Measurements from ENCODE around the gene YES1. TPM values are rescaled to one million over a fixed set of nuclear protein-coding genes. Genes with fewer than 3 reads are reported as not detected.

Gene YES1
- total and polyA plus RNA-seq, 8 donors, result 10.7 to 35.2 (median 29.2) TPM

DNA sequence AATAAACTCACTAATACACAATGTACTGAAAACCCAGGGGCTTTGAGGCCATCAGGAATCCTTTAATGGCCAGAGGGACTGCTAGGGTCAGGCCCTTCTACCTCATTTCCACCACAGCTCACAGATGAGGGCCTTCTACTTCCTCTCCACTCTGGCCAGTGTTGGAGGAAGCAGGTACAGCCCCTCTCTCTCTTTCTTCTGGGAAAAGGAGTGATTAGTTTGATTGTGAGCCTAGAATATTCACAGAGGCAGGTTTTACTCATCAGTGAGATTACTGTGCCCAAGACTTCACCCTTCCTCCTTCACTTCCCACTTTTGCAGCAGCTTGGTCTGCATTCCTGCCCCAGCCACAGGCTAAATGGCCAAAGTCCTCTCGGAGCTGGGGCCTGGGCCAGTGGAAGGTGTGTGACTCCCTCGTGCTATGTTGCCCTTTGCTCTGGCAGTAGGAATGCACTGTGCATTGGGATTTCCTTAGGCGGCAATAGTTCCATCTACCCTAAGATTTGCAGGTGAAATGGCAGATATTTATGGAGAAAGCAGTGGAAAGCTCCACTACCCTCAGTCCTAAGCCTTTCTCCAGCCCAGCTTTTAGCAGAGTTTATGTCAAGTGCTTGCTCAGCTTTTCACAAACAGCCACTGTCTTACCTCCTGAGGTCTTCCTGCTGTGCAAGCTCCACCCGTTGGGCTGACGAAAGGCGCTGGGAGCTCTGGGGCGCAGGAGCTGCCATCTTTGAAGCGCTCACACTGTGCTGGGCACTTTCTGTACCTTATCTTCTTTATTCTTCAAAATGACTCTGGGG is 36.2 kb upstream of the YES1 start:
- WGBS, 2 donors, result 73 to 74% methylated on average over 8 of the region's 8 CpGs
- DNase-seq, result peak in 1 of 6 donors; percentile 20
- peak in 3 of 4 donors; percentile 72 to 82 (median 74) for ATAC-seq
- H3K27me3 ChIP-seq, result no peaks in the 10 kb centered on the region
- H3K4me1 ChIP-seq, result no peaks in the 10 kb centered on the region
- no peaks in the 10 kb centered on the region for H3K36me3 ChIP-seq
- H3K9me3 ChIP-seq, result no peaks in the 10 kb centered on the region
- TF ChIP-seq CTCF (IDR thresholded peaks at IDR 0.05), result no peak
- intact Hi-C loops (cut with DNase I), result no loop called here
- H3K4me3 ChIP-seq, result no peak overlapping the region
- no peak for FAIRE-seq
- no peak overlapping the region for H3K27ac ChIP-seq

- Histone ChIP-seq H3K9me3 (no peaks in the 10 kb centered on the region), H3K36me3 (no peaks in the 10 kb centered on the region), H3K27ac (peak overlapping the region in 2 of 4 donors; percentile 30 to 41), H3K4me1 (no peaks in the 10 kb centered on the region), H3K27me3 (no peaks in the 10 kb centered on the region), H3K4me3 (no peak overlapping the region)
- WGBS, 2 donors, result 28 to 32% methylated on average over 9 of the region's 9 CpGs
- peak in 2 of 6 donors; percentile 18 to 26 for DNase-seq
- TF ChIP-seq CTCF (IDR thresholded peaks at IDR 0.05), result no peak
- ATAC-seq, result peak; percentile 69 to 79 (median 75)
- intact Hi-C loops (cut with DNase I), result no loop called here
- no peak for FAIRE-seq
These were observed 33.2 kb upstream of the YES1 start for GRCh38 chr18:845152-845819.

DNA sequence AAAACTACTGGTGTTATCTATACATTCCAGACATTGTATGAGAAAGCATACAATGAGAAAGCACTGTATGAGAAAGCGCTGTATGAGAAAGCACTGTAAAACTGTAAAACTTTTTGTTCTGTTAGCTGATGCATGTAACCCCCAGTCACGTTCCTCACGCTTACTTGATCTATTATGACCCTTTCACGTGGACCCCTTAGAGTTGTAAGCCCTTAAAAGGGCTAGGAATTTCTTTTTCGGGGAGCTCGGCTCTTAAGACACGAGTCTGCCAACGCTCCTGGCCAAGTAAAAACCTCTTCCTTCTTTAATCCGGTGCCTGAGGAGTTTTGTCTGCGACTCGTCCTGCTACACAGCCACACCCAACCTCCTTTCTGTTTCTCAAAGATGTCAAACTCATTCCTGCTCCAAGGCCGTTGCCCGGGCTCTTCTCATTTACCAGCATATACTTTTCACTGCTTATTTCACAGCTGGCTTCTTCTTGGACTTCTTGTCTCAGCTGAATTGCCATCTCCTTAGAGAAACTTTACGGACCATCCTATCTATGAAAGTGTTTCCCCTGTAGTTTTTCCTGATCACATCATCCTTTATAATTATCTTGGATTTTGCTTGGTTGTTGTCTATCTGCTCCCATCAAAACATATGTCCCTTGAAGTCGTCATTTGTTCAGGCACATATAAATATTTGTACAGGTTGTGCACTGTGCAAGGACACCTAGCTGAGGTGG is 29.8 kb upstream of the YES1 start:
- Histone ChIP-seq H3K4me3 (no peak overlapping the region), H3K9me3 (no peaks in the 10 kb centered on the region), H3K4me1 (peaks cover 0 to 6% (median 0%) of the 10 kb centered on the region in 3 donors), H3K36me3 (no peaks in the 10 kb centered on the region), H3K27ac (no peak overlapping the region), H3K27me3 (no peaks in the 10 kb centered on the region)
- no peak for FAIRE-seq
- no peak for ATAC-seq
- TF ChIP-seq CTCF (IDR thresholded peaks at IDR 0.05), result no peak
- intact Hi-C loops (cut with DNase I), result no loop called here
- no peak for DNase-seq
- 66 to 71% methylated on average over 15 of the region's 15 CpGs for WGBS, 2 donors

DNA sequence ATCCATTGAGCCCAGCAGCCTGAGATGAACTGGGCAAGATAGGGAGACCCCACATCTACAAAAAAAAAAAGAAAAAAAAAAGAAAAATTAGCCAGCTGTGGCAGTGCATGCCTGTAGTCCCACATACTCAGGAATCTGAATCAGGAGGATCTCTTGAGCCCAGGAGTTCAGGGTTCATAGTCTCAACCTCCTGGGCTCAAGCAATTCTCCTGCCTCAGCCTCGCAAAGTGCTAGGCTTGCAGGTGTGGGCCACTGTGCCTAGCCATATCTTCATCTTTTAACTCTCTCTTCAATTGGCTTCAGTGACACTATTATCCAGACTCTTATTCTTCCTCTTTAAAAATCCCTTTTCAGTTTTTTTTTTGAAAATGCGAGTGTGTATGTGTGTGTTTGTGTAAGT is 28.5 kb upstream of the YES1 start:
- intact Hi-C loops (cut with DNase I), result no loop called here

More for the DNA sequence above, 28.5 kb upstream of the YES1 start:
- no peak overlapping the region for H3K27ac ChIP-seq
- FAIRE-seq (no peak), ATAC-seq (no peak), DNase-seq (no peak)
- no peak overlapping the region for H3K4me3 ChIP-seq
- H3K36me3 ChIP-seq, result no peaks in the 10 kb centered on the region
- WGBS, 2 donors, result 77 to 91% methylated on average over 2 of the region's 2 CpGs
- peaks cover 0 to 6% (median 0%) of the 10 kb centered on the region in 3 donors for H3K4me1 ChIP-seq
- no peaks in the 10 kb centered on the region for H3K9me3 ChIP-seq
- TF ChIP-seq CTCF (IDR thresholded peaks at IDR 0.05), result no peak
- H3K27me3 ChIP-seq, result no peaks in the 10 kb centered on the region
